H1 (cell line): ENCODE measurements around the gene NOS1AP. TPM values are rescaled to one million over a fixed set of nuclear protein-coding genes. Genes with fewer than 3 reads are reported as not detected.

Experiments used
- CTCF ChIA-PET: fragments of 300-600 bp; sonication (Branson Sonifier 250); formaldehyde crosslinking; loops from one replicate; lab custom pipeline; 2021; ENCODE audit not compliant: partially characterized antibody; lab: Charles Lee
- POLR2A ChIA-PET: fragments of 300-600 bp; sonication (Branson Sonifier 250); formaldehyde crosslinking; loops from one replicate; lab custom pipeline; 2021; ENCODE audit warnings: inconsistent platforms; ENCODE audit not compliant: partially characterized antibody; lab: Charles Lee
- DNase-seq, 2 experiments: peaks; one replicate each; pipeline versions ENCODE4 v3.0.0 to v3.0.0-alpha.2; 2010 to 2022; ENCODE audit warnings: low spot score in 2 of 2, low read depth in 1 of 2, mixed read lengths in 1 of 2
- FAIRE-seq: peaks from 2 replicates; lab custom pipeline; 2011; peaks lifted over from hg19 to GRCh38; lab: Jason Lieb, UNC
- H2AFZ ChIP-seq: 2 replicates; pipeline ENCODE4 v1.8.1; 2012; ENCODE audit warnings: low read length, inconsistent platforms
- H2AK5ac ChIP-seq: 2 replicates; pipeline ENCODE4 v1.6.1; 2013; ENCODE audit warnings: low read depth, low read length
- H2BK120ac ChIP-seq: replicated peaks from 2 replicates; pipeline ENCODE3; 2013; ENCODE audit warnings: low read depth, low read length, inconsistent platforms
- H2BK12ac ChIP-seq: 2 replicates; pipeline ENCODE4 v1.6.1; 2013; ENCODE audit warnings: low read depth, low read length
- H2BK15ac ChIP-seq: 2 replicates; pipeline ENCODE4 v1.6.1; 2013; ENCODE audit warnings: low read length
- H2BK20ac ChIP-seq: 2 replicates; pipeline ENCODE4 v1.6.1; 2013; ENCODE audit warnings: low read length
- H2BK5ac ChIP-seq: 2 replicates; pipeline ENCODE4 v1.6.1; 2013; ENCODE audit warnings: low read depth, low read length
- H3K14ac ChIP-seq: 2 replicates; pipeline ENCODE4 v1.6.1; 2013; ENCODE audit warnings: inconsistent platforms; ENCODE audit not compliant: insufficient read length
- H3K18ac ChIP-seq: 2 replicates; pipeline ENCODE4 v1.6.1; 2013; ENCODE audit warnings: low read length; ENCODE audit errors: extremely low read depth
- H3K23ac ChIP-seq: 2 replicates; pipeline ENCODE4 v1.6.1; 2013; ENCODE audit warnings: inconsistent platforms; ENCODE audit not compliant: insufficient read length
- H3K23me2 ChIP-seq: 2 replicates; pipeline ENCODE4 v1.6.1; 2013; ENCODE audit warnings: low read depth, low read length
- H3K27ac ChIP-seq: 2 replicates; pipeline ENCODE4 v1.6.1; 2011; ENCODE audit warnings: low read depth, low read length, inconsistent platforms
- H3K27me3 ChIP-seq, 4 experiments: replicated peaks in 1 of 4; 1 replicate in 1 of 4; 2 replicates in 3 of 4; pipeline versions ENCODE4 v1.6.1 to v1.8.1; 2011 to 2013; ENCODE audit warnings: low read length in 3 of 4, mild to moderate bottlenecking in 3 of 4, inconsistent platforms in 2 of 4, mixed read lengths in 2 of 4, moderate library complexity in 1 of 4; ENCODE audit not compliant: control insufficient read depth in 3 of 4, insufficient read depth in 3 of 4; ENCODE audit errors: extremely low read depth in 1 of 4
- H3K36me3 ChIP-seq, 4 experiments: 2 replicates each; pipeline versions ENCODE4 v1.6.1 to v1.8.1; 2011 to 2013; ENCODE audit warnings: mild to moderate bottlenecking in 4 of 4, low read length in 3 of 4, moderate library complexity in 2 of 4, control low read depth in 1 of 4, inconsistent platforms in 1 of 4; ENCODE audit not compliant: insufficient read depth in 4 of 4, control insufficient read depth in 2 of 4
- H3K4ac ChIP-seq: replicated peaks from 2 replicates; pipeline ENCODE3; 2013; ENCODE audit warnings: low read length, low read depth, mixed read lengths, inconsistent platforms; ENCODE audit not compliant: insufficient read length
- H3K4me1 ChIP-seq, 4 experiments: replicated peaks in 1 of 4; 1 replicate in 1 of 4; 2 replicates in 3 of 4; pipeline versions ENCODE4 v1.6.1 to v1.8.1; 2011 to 2013; ENCODE audit warnings: low read length in 3 of 4, inconsistent platforms in 2 of 4, mixed read lengths in 1 of 4; ENCODE audit not compliant: insufficient read depth in 4 of 4, control insufficient read depth in 3 of 4
- H3K4me2 ChIP-seq, 2 experiments: 2 replicates each; pipeline versions ENCODE4 v1.6.1 to v1.8.1; 2011 to 2013; ENCODE audit warnings: low read depth in 2 of 2, low read length in 2 of 2, control low read depth in 1 of 2, inconsistent platforms in 1 of 2, mild to moderate bottlenecking in 1 of 2; ENCODE audit not compliant: insufficient read depth in 1 of 2
- H3K4me3 ChIP-seq, 4 experiments: fragments of 200-600, 300-600 bp in 1 of 4; sonication (generic), shearing (Covaris generic), sonication (Bioruptor Twin) in 1 of 4; 2 replicates each; pipeline versions ENCODE4 v1.5.1 to v1.8.1; 2011 to 2016; ENCODE audit warnings: low read length in 4 of 4, low read depth in 3 of 4, control low read depth in 2 of 4, inconsistent platforms in 2 of 4, mild to moderate bottlenecking in 2 of 4, mixed read lengths in 1 of 4, moderate library complexity in 1 of 4; ENCODE audit not compliant: insufficient read depth in 2 of 4; ENCODE audit errors: extremely low read depth in 1 of 4
- H3K56ac ChIP-seq: replicated peaks from 2 replicates; pipeline ENCODE3; 2013; ENCODE audit warnings: low read depth, mild to moderate bottlenecking, mixed read lengths, low read length, inconsistent platforms; ENCODE audit not compliant: insufficient read length
- H3K79me1 ChIP-seq: 2 replicates; pipeline ENCODE4 v1.6.1; 2013; ENCODE audit warnings: low read depth, low read length, control low read depth
- H3K79me2 ChIP-seq, 2 experiments: 2 replicates each; pipeline versions ENCODE4 v1.6.1 to v1.8.1; 2012 to 2013; ENCODE audit warnings: low read length in 2 of 2, mild to moderate bottlenecking in 2 of 2, inconsistent platforms in 1 of 2; ENCODE audit not compliant: insufficient read depth in 2 of 2, control insufficient read depth in 1 of 2
- H3K9ac ChIP-seq, 4 experiments: replicated peaks in 1 of 4; 1 replicate in 1 of 4; 2 replicates in 3 of 4; pipeline versions ENCODE4 v1.6.1 to v1.8.1; 2011 to 2013; ENCODE audit warnings: low read depth in 3 of 4, low read length in 3 of 4, control low read depth in 2 of 4, mild to moderate bottlenecking in 2 of 4, moderate library complexity in 2 of 4, inconsistent platforms in 1 of 4; ENCODE audit errors: extremely low read depth in 1 of 4
- H3K9me3 ChIP-seq, 2 experiments: 2 replicates each; pipeline versions ENCODE4 v1.6.1 to v1.8.1; 2012 to 2013; ENCODE audit warnings: mild to moderate bottlenecking in 2 of 2, moderate library complexity in 2 of 2, control low read depth in 1 of 2, inconsistent platforms in 1 of 2, low read depth in 1 of 2, low read length in 1 of 2, mixed read lengths in 1 of 2; ENCODE audit not compliant: insufficient read depth in 2 of 2
- H4K20me1 ChIP-seq, 2 experiments: replicated peaks in 1 of 2; 2 replicates each; pipeline versions ENCODE3 to v1.8.1; 2011 to 2013; ENCODE audit warnings: inconsistent platforms in 2 of 2, low read length in 2 of 2, mild to moderate bottlenecking in 1 of 2; ENCODE audit not compliant: insufficient read depth in 2 of 2, control insufficient read depth in 1 of 2
- H4K5ac ChIP-seq: 2 replicates; pipeline ENCODE4 v1.6.1; 2013; ENCODE audit warnings: low read length, low read depth, mixed read lengths, inconsistent platforms; ENCODE audit not compliant: insufficient read length
- H4K8ac ChIP-seq: 2 replicates; pipeline ENCODE4 v1.8.0; 2013; ENCODE audit warnings: mild to moderate bottlenecking, moderate library complexity, low read length, inconsistent platforms; ENCODE audit not compliant: insufficient read depth; ENCODE audit errors: extremely low read depth
- H4K91ac ChIP-seq: replicated peaks from 2 replicates; pipeline ENCODE3; 2013; ENCODE audit warnings: low read length, mixed read lengths, inconsistent platforms; ENCODE audit not compliant: insufficient read length
- ASH2L ChIP-seq: fragments of 200-600, 300-600 bp; sonication (generic); IDR thresholded peaks from one replicate; pipeline ENCODE4 v1.7.1; 2017; ENCODE audit warnings: low read length
- CBX5 ChIP-seq: fragments of 300-800, 300-1000 bp; sonication (generic); IDR thresholded peaks from 2 replicates; pipeline ENCODE4 v1.7.1; 2016; ENCODE audit warnings: antibody characterized with exemption, low read length, low read depth
- CEBPB ChIP-seq: IDR thresholded peaks from 2 replicates; pipeline ENCODE4 v1.6.1; 2012; ENCODE audit warnings: low read depth, low read length
- CHD1 ChIP-seq: IDR thresholded peaks from 2 replicates; pipeline ENCODE4 v1.6.1; 2012; ENCODE audit warnings: low read depth, low read length, improper control_type of control experiment
- CTBP2 ChIP-seq: IDR thresholded peaks from 2 replicates; pipeline ENCODE4 v1.7.0; 2011; ENCODE audit warnings: borderline replicate concordance, mild to moderate bottlenecking, moderate library complexity, mixed read lengths, low read length; ENCODE audit not compliant: insufficient read depth, insufficient read length
- HDAC2 ChIP-seq, 2 experiments: fragments of 300-600 bp in 1 of 2; sonication (generic) in 1 of 2; IDR thresholded peaks; 2 replicates each; pipeline ENCODE4 v1.6.1; 2011 to 2012; ENCODE audit warnings: low read depth in 2 of 2, low read length in 2 of 2, mild to moderate bottlenecking in 2 of 2, moderate library complexity in 2 of 2, borderline replicate concordance in 1 of 2, inconsistent platforms in 1 of 2
- KDM5A ChIP-seq: fragments of 200-600 bp; IDR thresholded peaks from 2 replicates; pipeline ENCODE4 v1.7.1; 2012; ENCODE audit warnings: mild to moderate bottlenecking, low read length, inconsistent platforms, mixed read lengths
- MAFK ChIP-seq: IDR thresholded peaks from 2 replicates; pipeline ENCODE4 v1.6.1; 2012; ENCODE audit warnings: low read depth, mild to moderate bottlenecking, improper control_type of control experiment, low read length
- NRF1 ChIP-seq: IDR thresholded peaks from 2 replicates; pipeline ENCODE4 v1.6.1; 2011; ENCODE audit warnings: mild to moderate bottlenecking, low read depth, low read length, improper control_type of control experiment
- POLR2A ChIP-seq, 2 experiments: IDR thresholded peaks; 1 replicate in 1 of 2; 2 replicates in 1 of 2; pipeline ENCODE4 v1.6.1; 2011; ENCODE audit warnings: low read depth in 2 of 2, low read length in 2 of 2, mild to moderate bottlenecking in 2 of 2; ENCODE audit errors: control extremely low read depth in 1 of 2
- POLR2AphosphoS5 ChIP-seq: IDR thresholded peaks from 2 replicates; pipeline ENCODE4 v1.6.1; 2011; ENCODE audit warnings: low read depth, low read length
- POU5F1 ChIP-seq: IDR thresholded peaks from 2 replicates; pipeline ENCODE4 v1.6.1; 2011; ENCODE audit warnings: low read depth, mild to moderate bottlenecking, low read length, moderate library complexity
- RAD21 ChIP-seq, 2 experiments: IDR thresholded peaks in 1 of 2; conservative IDR thresholded peaks in 1 of 2; 2 replicates each; pipeline ENCODE4 v1.6.1; 2011; ENCODE audit warnings: low read depth in 2 of 2, low read length in 2 of 2, improper control_type of control experiment in 1 of 2, inconsistent platforms in 1 of 2, mild to moderate bottlenecking in 1 of 2, moderate library complexity in 1 of 2
- RNF2 ChIP-seq: fragments of 200-900, 300-1000 bp; sonication (generic); IDR thresholded peaks from 2 replicates; pipeline ENCODE4 v1.7.1; 2016; ENCODE audit warnings: borderline replicate concordance, low read depth, mild to moderate bottlenecking, antibody characterized with exemption, low read length; ENCODE audit not compliant: poor library complexity, severe bottlenecking; ENCODE audit errors: missing control alignments
- SP1 ChIP-seq: IDR thresholded peaks from 2 replicates; pipeline ENCODE4 v1.6.1; 2011; ENCODE audit warnings: low read depth, low read length
- TBP ChIP-seq: IDR thresholded peaks from 2 replicates; pipeline ENCODE4 v1.6.1; 2011; ENCODE audit warnings: low read depth, low read length, improper control_type of control experiment
- WGBS, 2 experiments: shearing (Covaris generic) in 1 of 2; methylation state at CpG; one replicate each; pipeline versions ENCODE4 v1.1.6 to v1.1.7; 2013 to 2015; ENCODE audit warnings: low lambda C conversion rate in 2 of 2, mixed read lengths in 2 of 2, inconsistent platforms in 1 of 2, low coverage in 1 of 2, missing lambda C conversion rate in 1 of 2; ENCODE audit not compliant: insufficient replicate concordance in 2 of 2, insufficient coverage in 1 of 2, insufficient read length in 1 of 2; ENCODE audit errors: extremely low coverage in 1 of 2, missing lambda C conversion rate in 1 of 2; 5-methylcytosine and 5-hydroxymethylcytosine counted together
- polyA plus RNA-seq, 7 experiments: library from polyadenylated mRNA; depleted of rRNA in 3 of 7; stranded (reverse) in 5 of 7; unstranded in 2 of 7; fragments of >200 nt in 5 of 7; fragments of 200-250 nt in 2 of 7; gene quantifications; 1 replicate in 5 of 7; 2 replicates in 1 of 7; 4 replicates in 1 of 7; pipeline versions ENCODE4 v1.2.1 to v1.2.3, GENCODE V29; 2011 to 2013; ENCODE audit warnings: missing spikeins in 2 of 7, mixed read lengths in 2 of 7
- total RNA-seq: library from RNA; stranded (reverse); fragmentation: NEBNext Ultra II Directional; extraction: Animal tissue kit (Norgen Biotek cat#: 25700); gene quantifications from 2 replicates; pipeline ENCODE4 v1.2.1, GENCODE V29; 2021

Gene NOS1AP
- total and polyA plus RNA-seq, 2 of the 8 experiments (the other 6 are each of a cell fraction or from before 2014, with no cell fraction given): 2.4 to 12.1 TPM

DNA sequence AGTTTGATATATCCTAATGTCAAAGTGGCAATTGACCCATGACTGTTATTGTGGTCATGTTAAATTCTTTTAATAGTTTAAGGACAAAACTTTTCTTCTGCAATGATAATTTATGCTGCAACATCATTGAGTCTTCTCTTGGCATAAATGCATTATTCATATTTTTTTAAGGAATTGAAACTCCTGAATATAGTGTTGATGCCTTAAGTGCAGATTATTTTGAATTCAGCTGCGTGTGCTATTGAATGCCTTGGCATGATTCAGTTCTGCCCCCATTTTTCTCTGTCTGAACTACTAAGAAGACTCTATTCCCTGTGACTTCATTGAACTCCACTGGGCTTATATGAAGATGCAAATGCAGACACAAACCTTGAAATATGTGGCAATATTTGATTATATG is 22.6 kb upstream of the NOS1AP start:
- Histone ChIP-seq H4K91ac (no peak overlapping the region), H3K36me3 (no peaks in the 10 kb centered on the region), H3K79me1 (no peaks in the 10 kb centered on the region), H2BK20ac (no peak overlapping the region), H3K4me1 (no peaks in the 10 kb centered on the region), H3K27ac (no peak overlapping the region), H3K79me2 (no peaks in the 10 kb centered on the region), H2BK15ac (no peak overlapping the region), H3K27me3 (no peaks in the 10 kb centered on the region), H3K9ac (no peak overlapping the region), H3K9me3 (no peaks in the 10 kb centered on the region), H3K23ac (no peak overlapping the region), H3K14ac (no peak overlapping the region), H2BK5ac (no peak overlapping the region), H3K4me3 (no peak overlapping the region), H4K8ac (no peak overlapping the region), H3K4ac (no peak overlapping the region), H3K56ac (no peak overlapping the region), H2BK12ac (no peak overlapping the region), H3K4me2 (no peak overlapping the region), H3K23me2 (no peaks in the 10 kb centered on the region), H4K20me1 (no peaks in the 10 kb centered on the region), H2BK120ac (no peak overlapping the region), H4K5ac (no peak overlapping the region), H2AFZ (no peak overlapping the region), H3K18ac (no peak overlapping the region), H2AK5ac (no peak overlapping the region)
- DNase-seq (no peak), FAIRE-seq (no peak)
- ChIA-PET POLR2A (no interaction called here), CTCF (no interaction called here)
- WGBS, 2 experiments: 84% methylated on average over 1 of the region's 1 CpG; no CpG with 5 or more reads in 1 of the 2 experiments
- no peak for TF ChIP-seq CEBPB
- no peak for TF ChIP-seq POU5F1
- no peak for TF ChIP-seq RNF2
- no peak for TF ChIP-seq HDAC2 (IDR thresholded peaks at IDR 0.05; ENCODE audit: borderline replicate concordance in 1 of 2, low read depth in 2 of 2, low read length in 2 of 2)
- TF ChIP-seq ASH2L: no peak
- no peak for TF ChIP-seq POLR2AphosphoS5
- TF ChIP-seq KDM5A: no peak
- TF ChIP-seq POLR2A (IDR thresholded peaks at IDR 0.05; ENCODE audit: control extremely low read depth in 1 of 2, low read depth in 2 of 2, low read length in 2 of 2): no peak
- TF ChIP-seq NRF1: no peak
- no peak for TF ChIP-seq SP1
- TF ChIP-seq CHD1: no peak
- no peak for TF ChIP-seq CBX5
- TF ChIP-seq RAD21 (IDR thresholded peaks at IDR 0.05 in 1 of 2, conservative IDR thresholded peaks at IDR 0.05 in 1 of 2; ENCODE audit: low read depth in 2 of 2, low read length in 2 of 2): no peak
- no peak for TF ChIP-seq MAFK
- TF ChIP-seq TBP: no peak
- no peak for TF ChIP-seq CTBP2
